Epidermal melanocyte (primary cell): ENCODE data around the gene ZNF692.
"Not testable (repeated sequence)": the region's sequence is repeated elsewhere in the genome, so short reads cannot be mapped to it uniquely, and the experiment has no call there.

Experiments
- DNase-seq: peaks from one replicate; pipeline ENCODE4 v3.0.0; 2011; ENCODE audit warnings: low spot score; ENCODE audit not compliant: insufficient read length

Gene ZNF692

GRCh38 chr1:248858891-248859889, at the start of gene ZNF692:
ZNF692 (minus strand) TSS chr1:248859085; CDS start chr1:248858309, 776 bp downstream.
- peak; percentile 97 for DNase-seq

DNA sequence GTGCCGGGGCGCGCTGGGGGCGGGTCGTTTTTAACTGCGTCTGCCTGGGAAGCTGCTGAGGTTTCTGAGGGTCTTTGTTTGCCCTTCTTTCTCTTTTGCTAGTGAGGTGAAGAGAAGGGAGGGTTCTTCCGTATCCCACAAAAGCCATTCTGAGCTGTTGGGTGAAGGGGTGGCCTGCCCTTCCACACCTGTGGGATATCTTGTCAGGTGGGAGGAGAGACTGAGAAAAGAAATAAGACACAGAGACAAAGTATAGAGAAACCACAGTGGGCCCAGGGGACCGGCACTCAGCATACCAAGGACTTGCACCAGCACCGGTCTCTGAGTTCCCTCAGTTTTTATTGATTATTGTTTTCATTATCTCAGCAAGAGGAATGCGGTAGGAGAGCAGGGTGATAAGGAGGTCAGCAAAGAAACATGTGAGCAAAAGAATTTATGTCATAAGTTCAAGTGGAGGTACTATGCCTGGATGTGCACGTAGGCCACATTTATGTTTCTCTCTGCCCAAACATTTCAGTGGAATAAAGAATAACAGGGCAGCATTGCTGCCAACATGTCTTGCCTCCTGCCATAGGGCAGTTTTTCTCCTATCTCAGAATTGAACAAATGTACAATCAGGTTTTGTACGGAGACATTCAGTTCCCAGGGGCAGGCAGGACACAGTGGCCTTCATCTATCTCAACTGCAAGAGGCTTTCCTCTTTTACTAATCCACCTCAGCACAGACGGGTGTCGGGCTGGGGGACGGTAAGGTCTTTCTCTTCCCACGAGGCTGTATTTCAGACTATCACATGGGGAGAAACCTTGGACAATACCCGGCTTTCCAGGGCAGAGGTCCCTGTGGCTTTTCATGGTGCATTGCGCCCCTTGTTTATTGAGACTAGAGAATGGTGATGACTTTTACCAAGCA, 48.1 kb upstream of the ZNF692 start:
- no peak for DNase-seq

GRCh38 chr1:248906009-248906752, 47.3 kb upstream of the ZNF692 start, which contains the start of gene PGBD2:
PGBD2 (plus strand) TSS chr1:248906235; CDS start chr1:248913863, 7,628 bp downstream.
- DNase-seq = peak; percentile 94

- DNase-seq = no peak
Measured at GRCh38 chr1:248905662-248906008, 46.8 kb upstream of the ZNF692 start.

DNA sequence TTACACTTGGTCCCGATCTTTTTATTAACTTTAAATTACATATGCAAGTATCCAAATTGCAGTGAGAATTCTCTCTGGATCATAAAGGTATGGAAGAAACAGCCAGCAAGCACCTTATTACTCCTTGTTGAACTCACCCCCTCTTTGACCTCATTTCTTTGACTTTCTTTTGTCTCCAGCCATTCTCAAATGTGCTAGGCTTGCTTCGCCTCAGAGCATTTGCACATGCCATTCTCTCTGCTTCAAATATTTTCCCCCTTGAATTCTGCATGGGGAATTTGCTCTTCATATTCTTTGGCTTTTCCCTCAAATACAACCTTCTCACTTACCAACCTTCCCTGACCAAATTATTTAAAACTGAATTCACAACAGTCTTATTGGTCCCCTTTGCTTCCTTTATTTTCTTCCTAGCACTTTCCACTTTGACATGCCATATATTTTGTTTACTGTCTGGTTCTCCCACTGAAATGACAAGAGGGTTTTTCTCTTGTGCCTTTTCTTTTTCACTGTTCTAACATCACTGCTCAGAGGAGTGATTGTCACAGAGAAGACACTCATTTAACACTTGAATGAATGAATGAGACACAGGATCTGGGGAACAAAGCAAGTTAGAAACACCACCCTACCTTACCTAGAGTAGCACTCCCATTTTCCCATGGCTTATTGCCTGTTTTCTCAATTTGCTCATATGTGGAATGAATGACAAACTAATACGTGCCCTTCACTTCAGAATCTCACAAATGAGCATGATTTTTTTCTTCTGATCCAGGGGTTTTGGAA, 45.7 kb upstream of the ZNF692 start:
- DNase-seq = no peak

DNA sequence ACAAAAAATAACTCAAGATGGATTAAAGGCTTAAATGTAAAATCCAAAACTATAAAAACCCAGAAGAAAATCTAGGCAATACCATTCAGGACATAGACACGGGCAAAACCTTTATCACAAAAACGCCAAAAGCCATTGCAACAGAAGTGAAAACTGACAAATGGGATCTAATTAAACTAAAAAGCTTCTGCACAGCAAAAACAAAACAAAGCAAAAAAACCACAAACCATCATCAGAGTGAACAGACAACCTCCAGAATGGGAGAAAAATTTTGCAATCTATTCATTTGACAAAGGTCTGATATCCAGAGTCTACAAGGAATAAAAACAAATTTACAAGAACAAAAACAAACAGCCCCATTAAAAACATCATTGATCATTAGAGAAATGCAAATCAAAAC, 42.7 kb upstream of the ZNF692 start:
- no peak for DNase-seq

- no peak for DNase-seq
Measured at GRCh38 chr1:248900637-248901036, 41.8 kb upstream of the ZNF692 start.

GRCh38 chr1:248897412-248898337, 38.8 kb upstream of the ZNF692 start:
- no peak for DNase-seq

GRCh38 chr1:248894837-248895236, 36.0 kb upstream of the ZNF692 start:
- DNase-seq = no peak

DNA sequence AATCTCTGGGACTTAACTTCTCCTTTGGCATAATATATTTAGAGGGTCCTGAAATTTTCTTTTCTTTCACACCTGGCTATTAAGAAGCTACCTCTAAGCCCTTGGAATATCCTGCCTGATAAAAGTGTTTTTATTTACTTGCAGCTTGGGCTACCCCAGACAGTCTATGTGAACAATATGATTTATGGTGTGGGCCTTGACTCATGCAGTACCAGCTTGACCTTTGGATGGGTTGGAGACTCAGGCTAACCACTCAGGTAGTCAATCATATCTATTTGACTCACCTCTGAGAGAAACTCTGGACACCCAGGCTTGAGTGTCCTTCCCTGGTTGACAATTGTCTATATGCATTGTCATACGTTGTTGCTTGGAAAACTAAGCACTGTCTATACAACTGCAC, 33.7 kb upstream of the ZNF692 start:
- no peak for DNase-seq

GRCh38 chr1:248891758-248892157, 32.9 kb upstream of the ZNF692 start:
- DNase-seq = no peak

- no peak for DNase-seq
Measured at GRCh38 chr1:248890549-248891498, 31.9 kb upstream of the ZNF692 start.

DNA sequence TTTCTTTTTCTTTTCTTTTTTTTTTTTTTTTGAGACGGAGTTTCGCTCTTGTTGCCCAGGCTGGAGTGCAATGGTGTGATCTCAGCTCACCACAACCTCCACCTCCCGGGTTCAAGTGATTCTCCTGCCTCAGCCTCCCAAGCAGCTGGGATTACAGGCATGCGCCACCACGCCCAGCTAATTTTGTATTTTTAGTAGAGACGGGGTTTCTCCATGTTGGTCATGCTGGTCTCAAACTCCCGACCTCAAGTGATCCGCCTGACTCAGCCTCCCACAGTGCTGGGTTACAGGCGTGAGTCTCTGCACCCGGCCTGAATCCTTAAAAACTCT, 31.0 kb upstream of the ZNF692 start:
- not testable (repeated sequence) for DNase-seq

- DNase-seq = no peak
Measured at GRCh38 chr1:248886237-248886895, 27.5 kb upstream of the ZNF692 start.

DNA sequence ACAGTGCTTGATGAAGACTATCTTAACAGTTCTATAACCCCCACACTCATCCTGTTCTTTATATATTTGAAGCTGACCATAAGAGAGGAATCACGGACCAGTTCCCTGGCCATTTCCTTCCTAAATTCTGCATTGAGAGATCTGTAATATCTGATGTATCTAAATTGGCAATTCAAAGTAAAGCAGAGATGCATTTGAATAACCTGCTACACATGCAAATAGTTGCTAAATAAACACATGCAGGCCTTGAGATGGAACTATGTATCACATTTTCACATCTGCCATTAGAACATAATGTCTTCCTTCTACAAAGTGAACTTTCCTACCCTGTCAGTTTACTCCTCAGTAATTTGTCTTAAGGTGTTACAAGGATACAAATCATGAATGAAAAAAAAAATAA, 26.8 kb upstream of the ZNF692 start:
- no peak for DNase-seq

DNA sequence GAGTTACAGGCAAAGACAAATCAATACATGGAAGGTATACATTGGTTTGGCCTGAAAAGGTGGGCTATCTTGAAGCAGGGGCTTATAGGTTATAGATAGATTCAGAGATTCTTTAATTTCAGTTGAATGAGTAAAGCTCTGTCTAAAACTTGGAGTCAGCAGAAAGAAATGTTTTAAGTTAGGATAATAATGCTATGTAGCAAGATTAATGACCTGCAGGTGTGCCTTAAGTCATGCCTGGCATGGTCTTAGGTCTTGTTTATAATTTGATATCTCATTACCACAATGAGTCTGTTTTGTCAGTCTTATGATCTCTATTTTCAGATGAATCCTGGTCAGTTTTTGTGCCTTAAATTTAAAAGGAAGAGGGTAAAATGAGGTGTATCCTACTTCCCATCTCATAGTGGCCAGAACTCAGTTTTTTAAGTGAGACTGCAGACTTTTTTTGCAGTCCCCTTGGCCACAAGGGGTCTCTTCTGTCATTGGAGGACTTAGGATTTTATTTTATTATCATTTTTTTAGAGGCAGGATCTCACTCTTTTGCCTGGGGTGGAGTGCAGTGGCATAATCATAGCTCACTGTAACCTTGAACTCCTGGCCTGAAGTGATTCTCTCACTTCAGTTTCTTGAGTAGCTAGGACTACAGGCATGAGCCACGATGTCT, 25.9 kb upstream of the ZNF692 start:
- DNase-seq = no peak

DNA sequence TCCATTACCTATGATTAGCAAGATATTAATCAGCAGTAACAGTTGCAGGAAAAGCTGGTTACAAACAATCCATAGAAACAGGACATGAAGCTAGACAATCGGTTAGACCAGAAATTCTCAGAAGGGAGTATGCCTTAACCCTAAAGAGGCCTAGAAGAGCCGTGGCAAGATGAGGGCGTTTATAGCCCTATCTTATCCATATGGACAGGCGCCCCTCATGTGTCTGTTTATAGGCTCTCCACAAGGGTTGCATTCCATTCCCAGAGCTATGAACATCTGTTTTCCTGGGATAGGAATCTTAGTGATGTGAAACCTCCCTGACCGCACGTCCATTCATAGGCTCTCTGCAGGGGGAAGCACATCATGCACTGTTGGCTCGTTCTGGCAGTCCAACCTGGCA, 23.5 kb upstream of the ZNF692 start:
- DNase-seq = not testable (repeated sequence)
